ENCODE measurements around the gene GOLGA6C.
"Not testable (repeated sequence)": the region's sequence is repeated elsewhere in the genome, so short reads cannot be mapped to it uniquely, and the experiment has no call there.

The GOLGA6C gene

DNA sequence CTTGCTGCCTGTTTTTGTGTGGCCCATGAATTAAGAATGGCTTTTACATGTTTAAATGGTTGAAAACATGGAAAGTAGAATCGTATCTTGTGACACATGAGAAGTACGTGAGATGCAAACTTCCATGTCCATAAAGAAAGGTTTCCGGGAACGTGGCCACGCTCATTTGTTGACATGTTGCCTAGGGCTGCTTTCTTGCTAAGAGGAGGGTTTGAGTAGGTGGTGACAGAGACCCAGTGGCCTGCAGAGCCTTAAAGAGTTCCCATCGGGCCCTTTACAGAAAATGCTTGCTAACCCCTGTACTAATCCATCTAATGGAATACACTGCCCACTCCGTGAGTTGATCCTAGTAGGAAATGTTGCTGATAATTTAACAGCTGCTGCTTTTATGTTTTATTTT is 31.0 kb upstream of the GOLGA6C start:
- not testable (repeated sequence) for DNase-seq (ENCODE audit: insufficient read length, low spot score)

DNA sequence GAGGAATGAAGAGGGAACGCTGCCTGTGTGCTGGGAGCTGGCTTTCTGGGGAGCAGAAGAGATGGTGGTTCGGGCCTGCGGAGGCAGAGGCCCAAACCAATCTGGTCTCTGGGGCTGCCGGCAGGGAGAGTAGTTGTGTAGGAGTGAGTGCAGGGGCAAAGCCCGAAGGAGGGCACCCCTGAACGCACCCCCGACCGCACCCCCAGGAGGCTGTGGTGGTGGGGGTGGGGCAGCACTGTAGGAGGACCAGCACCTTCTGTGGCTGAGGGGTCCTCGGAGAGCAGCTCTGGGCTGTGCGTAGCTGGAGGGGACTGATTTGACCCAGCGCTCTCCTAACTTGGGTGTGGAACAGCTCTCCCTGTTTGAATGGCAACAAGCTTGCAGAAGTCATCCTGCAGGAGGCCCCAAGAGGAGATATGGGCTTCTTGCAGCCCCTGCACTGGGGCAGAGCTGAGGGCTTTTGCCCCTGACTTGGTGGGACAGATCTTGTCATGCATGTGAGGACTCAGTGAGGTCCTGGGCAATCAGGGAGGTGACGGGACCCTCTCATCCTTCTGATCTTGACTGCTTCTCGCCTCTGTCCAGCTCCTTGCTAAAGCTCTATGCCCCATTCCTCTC is 30.4 kb upstream of the GOLGA6C start:
- no peak for DNase-seq (ENCODE audit: insufficient read length, low spot score)
- FAIRE-seq, result no peak

More for the DNA sequence above, 31.0 kb upstream of the GOLGA6C start:
- FAIRE-seq, result not testable (repeated sequence)

GRCh38 chr15:75228787-75229186 is 29.3 kb upstream of the GOLGA6C start:
- no peak for DNase-seq (ENCODE audit: insufficient read length, low spot score)

GRCh38 chr15:75229191-75230015 is 28.7 kb upstream of the GOLGA6C start:
- DNase-seq (ENCODE audit: insufficient read length, low spot score), result no peak

More at GRCh38 chr15:75228787-75229186, 29.3 kb upstream of the GOLGA6C start:
- FAIRE-seq, result no peak

DNA sequence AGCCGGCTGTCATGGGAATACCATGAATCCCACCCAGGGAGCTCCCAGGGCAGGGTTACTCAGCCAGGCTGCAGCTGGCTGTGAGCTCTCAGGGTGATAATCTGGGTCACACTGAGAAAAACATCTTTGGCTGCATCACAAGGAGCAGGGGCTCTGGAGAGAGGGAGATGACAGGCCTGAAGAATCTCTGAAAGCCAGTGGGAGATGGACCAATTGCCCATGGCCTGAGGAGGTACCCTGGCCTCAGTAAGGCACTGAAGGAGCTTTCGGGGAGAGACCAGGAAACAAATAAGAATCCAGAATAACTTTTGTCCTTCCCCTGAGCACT is 28.2 kb upstream of the GOLGA6C start:
- FAIRE-seq (no peak), DNase-seq (ENCODE audit: insufficient read length, low spot score) (no peak)

More at GRCh38 chr15:75229191-75230015, 28.7 kb upstream of the GOLGA6C start:
- FAIRE-seq, result no peak

- DNase-seq (ENCODE audit: insufficient read length, low spot score), result no peak
- FAIRE-seq, result no peak
Measured at GRCh38 chr15:75230551-75231371, 27.4 kb upstream of the GOLGA6C start.

- no peak for FAIRE-seq
- DNase-seq (ENCODE audit: insufficient read length, low spot score), result no peak
Measured at GRCh38 chr15:75231836-75232235, 26.3 kb upstream of the GOLGA6C start.

GRCh38 chr15:75232252-75232813 is 25.8 kb upstream of the GOLGA6C start:
- DNase-seq (ENCODE audit: insufficient read length, low spot score) (no peak), FAIRE-seq (no peak)

- FAIRE-seq (no peak), DNase-seq (ENCODE audit: insufficient read length, low spot score) (no peak)
Measured at GRCh38 chr15:75232826-75233503, 25.2 kb upstream of the GOLGA6C start.

DNA sequence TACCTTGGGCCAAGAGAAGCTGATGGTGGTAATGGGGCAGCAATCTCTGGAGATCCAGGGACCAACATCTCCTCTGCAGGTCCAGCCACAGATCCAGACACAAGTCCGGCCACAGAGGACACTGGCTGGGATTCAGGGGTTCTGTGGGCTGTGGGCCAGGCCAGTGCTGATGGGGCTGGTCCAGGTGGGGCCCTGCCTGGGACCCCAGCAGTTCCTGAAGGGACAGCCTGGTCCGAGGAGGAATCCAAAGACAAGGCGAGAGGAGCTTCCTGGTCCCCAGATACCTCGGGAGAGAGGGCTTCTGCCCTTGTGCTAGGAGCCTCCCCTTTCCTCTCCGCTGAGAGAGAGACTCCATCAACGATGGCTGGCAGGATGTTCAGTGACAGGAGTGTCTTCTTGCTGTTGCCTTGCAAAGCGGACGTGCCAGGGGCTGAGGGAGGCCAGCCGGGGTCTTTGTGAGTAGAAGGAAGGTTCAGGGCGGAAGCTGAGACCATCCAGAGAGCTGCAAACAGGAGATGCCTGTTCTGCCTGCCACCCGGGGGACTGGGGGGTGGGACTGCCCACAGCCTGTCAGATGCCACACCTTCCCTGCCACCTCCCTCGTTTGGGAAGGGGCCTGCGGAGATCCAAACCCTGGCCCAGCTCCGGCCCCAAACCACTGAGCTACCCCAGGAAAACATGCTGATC is 24.5 kb upstream of the GOLGA6C start:
- DNase-seq (ENCODE audit: insufficient read length, low spot score) (no peak), FAIRE-seq (no peak)

- no peak for DNase-seq (ENCODE audit: insufficient read length, low spot score)
- FAIRE-seq, result no peak
Measured at GRCh38 chr15:75234191-75234810, 23.8 kb upstream of the GOLGA6C start.

GRCh38 chr15:75235051-75235673 is 23.0 kb upstream of the GOLGA6C start:
- DNase-seq (ENCODE audit: insufficient read length, low spot score), result no peak
- FAIRE-seq, result no peak

DNA sequence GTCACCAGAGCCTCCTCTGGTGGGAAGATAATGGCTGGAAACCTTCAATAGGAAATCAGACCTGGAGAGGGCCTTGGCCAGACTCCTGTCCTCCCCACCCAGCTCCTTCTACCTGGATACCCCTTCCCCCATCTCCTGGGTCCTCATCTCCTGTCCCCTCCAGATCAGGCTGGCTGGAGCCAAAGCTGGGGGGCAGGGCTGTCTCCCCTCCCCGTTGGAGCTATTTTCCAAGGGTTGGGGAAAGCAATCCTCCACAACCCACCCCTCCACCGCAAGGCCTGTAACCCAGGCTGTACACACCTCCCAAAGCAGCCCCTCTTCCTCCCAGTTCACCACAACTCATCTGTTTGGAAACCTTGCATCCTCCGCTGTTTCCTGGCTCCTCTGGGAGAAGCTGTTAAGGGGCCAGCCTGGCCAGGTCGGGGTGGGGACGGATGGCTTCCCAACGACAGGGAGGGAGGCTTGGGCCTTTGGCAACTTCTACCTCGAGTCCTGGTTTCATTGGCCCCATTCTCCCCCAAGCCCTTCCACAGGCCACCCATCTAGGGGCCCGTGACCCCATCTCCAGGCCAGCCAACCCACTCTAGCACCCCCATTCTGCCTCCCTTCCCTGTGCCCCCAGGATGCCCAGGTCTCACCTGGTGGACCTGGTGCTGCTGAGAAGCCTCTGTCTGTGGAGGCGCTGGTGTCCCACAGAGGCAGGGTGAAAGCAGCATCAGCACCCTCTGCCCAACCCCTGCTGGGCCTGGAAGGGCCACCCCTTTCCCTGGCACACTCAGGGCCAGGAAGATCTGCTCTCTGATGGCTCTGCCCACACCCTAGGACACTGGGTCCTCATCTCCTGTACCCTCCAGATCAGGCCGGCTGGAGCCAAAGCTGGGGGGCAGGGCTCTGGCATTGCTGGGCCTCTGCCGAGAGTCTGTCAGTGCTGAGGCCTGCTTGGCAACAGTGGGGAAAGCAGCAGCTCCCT is 22.1 kb upstream of the GOLGA6C start:
- FAIRE-seq (no peak), DNase-seq (ENCODE audit: insufficient read length, low spot score) (no peak)

DNA sequence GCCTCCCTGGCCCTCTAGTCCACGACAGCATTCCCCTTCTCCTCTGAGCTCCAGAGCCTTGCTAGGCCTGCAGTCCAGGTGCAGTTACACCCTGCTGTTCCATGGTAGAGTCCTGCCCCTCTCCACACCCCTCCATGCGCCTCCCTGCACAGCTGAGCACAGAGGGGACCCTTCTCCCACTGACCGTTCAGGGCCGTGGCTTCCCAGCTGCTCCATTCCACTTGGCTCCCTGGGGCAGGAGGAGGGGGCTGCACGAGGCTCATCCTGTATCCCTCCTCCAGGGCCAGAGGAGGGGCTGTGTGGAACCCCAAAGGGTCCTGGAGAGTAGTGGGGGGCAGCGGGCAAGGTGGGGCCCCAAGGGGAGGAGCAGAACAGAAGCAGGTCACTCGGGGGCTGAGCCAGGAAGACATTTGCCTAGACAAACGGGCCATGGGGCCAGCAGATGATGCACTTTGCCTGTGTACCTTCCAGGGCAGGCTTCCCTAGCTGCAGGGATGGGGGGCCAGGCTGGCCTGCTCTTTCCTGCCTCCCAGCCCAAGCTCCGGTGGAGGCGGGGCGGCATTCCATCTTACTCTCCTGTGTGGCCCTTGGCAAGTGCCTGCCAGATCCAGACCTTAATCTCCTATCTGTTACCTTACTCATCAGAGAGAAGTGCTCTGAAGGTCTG is 20.7 kb upstream of the GOLGA6C start:
- FAIRE-seq (no peak), DNase-seq (ENCODE audit: insufficient read length, low spot score) (no peak)

- no peak for FAIRE-seq
- DNase-seq (ENCODE audit: insufficient read length, low spot score), result no peak
Measured at GRCh38 chr15:75238150-75238549, 20.0 kb upstream of the GOLGA6C start.

- FAIRE-seq; DNase-seq (ENCODE audit: insufficient read length, low spot score): not testable (repeated sequence)
Measured at GRCh38 chr15:75245741-75246140, 12.4 kb upstream of the GOLGA6C start.

GRCh38 chr15:75248991-75249390 is 9.1 kb upstream of the GOLGA6C start:
- not testable (repeated sequence) for DNase-seq (ENCODE audit: insufficient read length, low spot score); FAIRE-seq
